ENCODE results near the gene COL18A1. TPM values are rescaled to one million over a fixed set of nuclear protein-coding genes. Genes with fewer than 3 reads are reported as not detected.
A peak's percentile ranks its signal among the peaks of the same experiment; 100 is the strongest.

COL18A1 gene
- total and polyA plus RNA-seq, 9 of the 15 experiments (the other 6 are each of a cell fraction or from before 2014, with no cell fraction given): 0.14 to 16.4 (median 2.0) TPM

- TF ChIP-seq MEF2D (tag; conservative IDR thresholded peaks at IDR 0.05; ENCODE audit: low read depth) (0 out of 2 replicates have a peak, but pooled peaks have one; percentile 9), HSF4 (CRISPR knock-in tag; IDR thresholded peaks at IDR 0.05; ENCODE audit: borderline replicate concordance) (no peak), THRB (CRISPR knock-in tag; conservative IDR thresholded peaks at IDR 0.05) (0 out of 2 replicates have a peak, but pooled peaks have one; percentile 8), TCFL5 (CRISPR knock-in tag; conservative IDR thresholded peaks at IDR 0.05) (0 out of 2 replicates have a peak, but pooled peaks have one; percentile 54), EGR1 (conservative IDR thresholded peaks at IDR 0.05) (peak; percentile 97), ZNF589 (CRISPR knock-in tag; IDR thresholded peaks at IDR 0.05; ENCODE audit: low read depth) (peak; percentile 98), STAG1 (CRISPR knock-in tag; IDR thresholded peaks at IDR 0.05; ENCODE audit: borderline replicate concordance) (no peak), SNIP1 (IDR thresholded peaks at IDR 0.05; ENCODE audit: low read depth) (no peak), RHOXF2B (CRISPR knock-in tag; conservative IDR thresholded peaks at IDR 0.05) (no peak), SMARCC2 (IDR thresholded peaks at IDR 0.05; ENCODE audit: low read depth) (peak; percentile 74), TRIM24 (IDR thresholded peaks at IDR 0.05) (peak; percentile 90 to 93), ZNF347 (CRISPR knock-in tag; IDR thresholded peaks at IDR 0.05; ENCODE audit: low read depth) (no peak), ZNF311 (CRISPR knock-in tag; IDR thresholded peaks at IDR 0.05) (peak; percentile 58)
- TF ChIP-seq, protein P1, sequence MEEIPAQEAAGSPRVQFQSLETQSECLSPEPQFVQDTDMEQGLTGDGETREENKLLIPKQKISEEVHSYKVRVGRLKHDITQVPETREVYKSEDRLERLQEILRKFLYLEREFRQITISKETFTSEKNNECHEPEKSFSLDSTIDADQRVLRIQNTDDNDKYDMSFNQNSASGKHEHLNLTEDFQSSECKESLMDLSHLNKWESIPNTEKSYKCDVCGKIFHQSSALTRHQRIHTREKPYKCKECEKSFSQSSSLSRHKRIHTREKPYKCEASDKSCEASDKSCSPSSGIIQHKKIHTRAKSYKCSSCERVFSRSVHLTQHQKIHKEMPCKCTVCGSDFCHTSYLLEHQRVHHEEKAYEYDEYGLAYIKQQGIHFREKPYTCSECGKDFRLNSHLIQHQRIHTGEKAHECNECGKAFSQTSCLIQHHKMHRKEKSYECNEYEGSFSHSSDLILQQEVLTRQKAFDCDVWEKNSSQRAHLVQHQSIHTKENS (CRISPR knock-in tag; IDR thresholded peaks at IDR 0.05): no peak
- TF ChIP-seq, protein P2, sequence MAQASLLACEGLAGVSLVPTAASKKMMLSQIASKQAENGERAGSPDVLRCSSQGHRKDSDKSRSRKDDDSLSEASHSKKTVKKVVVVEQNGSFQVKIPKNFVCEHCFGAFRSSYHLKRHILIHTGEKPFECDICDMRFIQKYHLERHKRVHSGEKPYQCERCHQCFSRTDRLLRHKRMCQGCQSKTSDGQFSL (CRISPR knock-in tag; IDR thresholded peaks at IDR 0.05): peak; percentile 91
- TF ChIP-seq, protein P2 (tag; IDR thresholded peaks at IDR 0.05): peak; percentile 15 to 98; a peak in 3 of 4 replicates
- TF ChIP-seq, protein P3, sequence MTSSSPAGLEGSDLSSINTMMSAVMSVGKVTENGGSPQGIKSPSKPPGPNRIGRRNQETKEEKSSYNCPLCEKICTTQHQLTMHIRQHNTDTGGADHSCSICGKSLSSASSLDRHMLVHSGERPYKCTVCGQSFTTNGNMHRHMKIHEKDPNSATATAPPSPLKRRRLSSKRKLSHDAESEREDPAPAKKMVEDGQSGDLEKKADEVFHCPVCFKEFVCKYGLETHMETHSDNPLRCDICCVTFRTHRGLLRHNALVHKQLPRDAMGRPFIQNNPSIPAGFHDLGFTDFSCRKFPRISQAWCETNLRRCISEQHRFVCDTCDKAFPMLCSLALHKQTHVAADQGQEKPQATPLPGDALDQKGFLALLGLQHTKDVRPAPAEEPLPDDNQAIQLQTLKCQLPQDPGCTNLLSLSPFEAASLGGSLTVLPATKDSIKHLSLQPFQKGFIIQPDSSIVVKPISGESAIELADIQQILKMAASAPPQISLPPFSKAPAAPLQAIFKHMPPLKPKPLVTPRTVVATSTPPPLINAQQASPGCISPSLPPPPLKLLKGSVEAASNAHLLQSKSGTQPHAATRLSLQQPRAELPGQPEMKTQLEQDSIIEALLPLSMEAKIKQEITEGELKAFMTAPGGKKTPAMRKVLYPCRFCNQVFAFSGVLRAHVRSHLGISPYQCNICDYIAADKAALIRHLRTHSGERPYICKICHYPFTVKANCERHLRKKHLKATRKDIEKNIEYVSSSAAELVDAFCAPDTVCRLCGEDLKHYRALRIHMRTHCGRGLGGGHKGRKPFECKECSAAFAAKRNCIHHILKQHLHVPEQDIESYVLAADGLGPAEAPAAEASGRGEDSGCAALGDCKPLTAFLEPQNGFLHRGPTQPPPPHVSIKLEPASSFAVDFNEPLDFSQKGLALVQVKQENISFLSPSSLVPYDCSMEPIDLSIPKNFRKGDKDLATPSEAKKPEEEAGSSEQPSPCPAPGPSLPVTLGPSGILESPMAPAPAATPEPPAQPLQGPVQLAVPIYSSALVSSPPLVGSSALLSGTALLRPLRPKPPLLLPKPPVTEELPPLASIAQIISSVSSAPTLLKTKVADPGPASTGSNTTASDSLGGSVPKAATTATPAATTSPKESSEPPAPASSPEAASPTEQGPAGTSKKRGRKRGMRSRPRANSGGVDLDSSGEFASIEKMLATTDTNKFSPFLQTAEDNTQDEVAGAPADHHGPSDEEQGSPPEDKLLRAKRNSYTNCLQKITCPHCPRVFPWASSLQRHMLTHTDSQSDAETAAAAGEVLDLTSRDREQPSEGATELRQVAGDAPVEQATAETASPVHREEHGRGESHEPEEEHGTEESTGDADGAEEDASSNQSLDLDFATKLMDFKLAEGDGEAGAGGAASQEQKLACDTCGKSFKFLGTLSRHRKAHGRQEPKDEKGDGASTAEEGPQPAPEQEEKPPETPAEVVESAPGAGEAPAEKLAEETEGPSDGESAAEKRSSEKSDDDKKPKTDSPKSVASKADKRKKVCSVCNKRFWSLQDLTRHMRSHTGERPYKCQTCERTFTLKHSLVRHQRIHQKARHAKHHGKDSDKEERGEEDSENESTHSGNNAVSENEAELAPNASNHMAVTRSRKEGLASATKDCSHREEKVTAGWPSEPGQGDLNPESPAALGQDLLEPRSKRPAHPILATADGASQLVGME (CRISPR knock-in tag; IDR thresholded peaks at IDR 0.05): no peak
Observed at GRCh38 chr21:45410865-45411809, 6.2 kb downstream of the COL18A1 start (continued).
